ENCODE measurements around the gene GFRA1. TPM values are rescaled to one million over a fixed set of nuclear protein-coding genes. Genes with fewer than 3 reads are reported as not detected.

Gene GFRA1
- total and polyA plus RNA-seq, 2 donors (not counting 1 experiment from before 2014, with no cell fraction given), result 6.3 to 29.6 TPM

- no peaks in the 10 kb centered on the region for H4K20me1 ChIP-seq (ENCODE audit: control insufficient read depth, extremely low read depth, insufficient read depth, low read length)
- DNase-seq (ENCODE audit: low read depth in 2 of 2), result no peak
- no peaks in the 10 kb centered on the region for H3K27me3 ChIP-seq (ENCODE audit: control insufficient read depth, insufficient read depth, low read length)
- no peak overlapping the region for H3K4me2 ChIP-seq (ENCODE audit: extremely low read depth, insufficient read depth, low read length)
- H3K9me3 ChIP-seq (ENCODE audit: control insufficient read depth, insufficient read depth, low read depth, low read length), result no peaks in the 10 kb centered on the region
- H3K36me3 ChIP-seq (ENCODE audit: control insufficient read depth, insufficient read depth, low read length), result no peaks in the 10 kb centered on the region
- TF ChIP-seq EZH2 (IDR thresholded peaks at IDR 0.05; ENCODE audit: low read length, missing control alignments), result no peak
- peak in 1 of 2 donors; percentile 26 for TF ChIP-seq CTCF (conservative IDR thresholded peaks at IDR 0.05 in 1 of 2, IDR thresholded peaks at IDR 0.05 in 1 of 2; ENCODE audit: low read depth in 1 of 2, low read length in 2 of 2)
- H3K9ac ChIP-seq (ENCODE audit: insufficient read depth, low read length), result no peak overlapping the region
- no peaks in the 10 kb centered on the region for H3K4me1 ChIP-seq (ENCODE audit: control insufficient read depth, extremely low read depth, insufficient read depth, low read length)
- no peak overlapping the region for H3K4me3 ChIP-seq (replicated peaks in 1 of 4; ENCODE audit: control extremely low read depth in 1 of 4, insufficient read depth in 1 of 4, low read depth in 3 of 4, low read length in 4 of 4)
- H2AFZ ChIP-seq (ENCODE audit: low read length), result no peak overlapping the region
- H3K79me2 ChIP-seq (ENCODE audit: control insufficient read depth, insufficient read depth, low read length), result no peaks in the 10 kb centered on the region
- H3K27ac ChIP-seq (ENCODE audit: insufficient read depth, low read length), result no peak overlapping the region
Observed at GRCh38 chr10:116120688-116121455, 152.1 kb downstream of the GFRA1 start.

GRCh38 chr10:116118847-116119246 lies 154.2 kb downstream of the GFRA1 start:
- H3K36me3 ChIP-seq (ENCODE audit: control insufficient read depth, insufficient read depth, low read length), result no peaks in the 10 kb centered on the region
- TF ChIP-seq CTCF (conservative IDR thresholded peaks at IDR 0.05 in 1 of 2, IDR thresholded peaks at IDR 0.05 in 1 of 2; ENCODE audit: low read depth in 1 of 2, low read length in 2 of 2) (no peak), EZH2 (IDR thresholded peaks at IDR 0.05; ENCODE audit: low read length, missing control alignments) (no peak)

GRCh38 chr10:116115797-116116196 lies 157.2 kb downstream of the GFRA1 start:
- TF ChIP-seq CTCF (conservative IDR thresholded peaks at IDR 0.05 in 1 of 2, IDR thresholded peaks at IDR 0.05 in 1 of 2; ENCODE audit: low read depth in 1 of 2, low read length in 2 of 2) (no peak), EZH2 (IDR thresholded peaks at IDR 0.05; ENCODE audit: low read length, missing control alignments) (no peak)
- no peaks in the 10 kb centered on the region for H3K27me3 ChIP-seq (ENCODE audit: control insufficient read depth, insufficient read depth, low read length)
- no peaks in the 10 kb centered on the region for H3K36me3 ChIP-seq (ENCODE audit: control insufficient read depth, insufficient read depth, low read length)
- no peak overlapping the region for H2AFZ ChIP-seq (ENCODE audit: low read length)
- no peaks in the 10 kb centered on the region for H3K79me2 ChIP-seq (ENCODE audit: control insufficient read depth, insufficient read depth, low read length)
- no peak overlapping the region for H3K27ac ChIP-seq (ENCODE audit: insufficient read depth, low read length)
- H3K4me3 ChIP-seq (replicated peaks in 1 of 4; ENCODE audit: control extremely low read depth in 1 of 4, insufficient read depth in 1 of 4, low read depth in 3 of 4, low read length in 4 of 4), result no peak overlapping the region
- no peaks in the 10 kb centered on the region for H4K20me1 ChIP-seq (ENCODE audit: control insufficient read depth, extremely low read depth, insufficient read depth, low read length)
- DNase-seq (ENCODE audit: low read depth in 2 of 2), result no peak
- no peak overlapping the region for H3K9ac ChIP-seq (ENCODE audit: insufficient read depth, low read length)
- H3K4me2 ChIP-seq (ENCODE audit: extremely low read depth, insufficient read depth, low read length), result no peak overlapping the region
- H3K4me1 ChIP-seq (ENCODE audit: control insufficient read depth, extremely low read depth, insufficient read depth, low read length), result peaks cover 4% of the 10 kb centered on the region
- H3K9me3 ChIP-seq (ENCODE audit: control insufficient read depth, insufficient read depth, low read depth, low read length), result no peaks in the 10 kb centered on the region

More at GRCh38 chr10:116118847-116119246, 154.2 kb downstream of the GFRA1 start:
- no peaks in the 10 kb centered on the region for H4K20me1 ChIP-seq (ENCODE audit: control insufficient read depth, extremely low read depth, insufficient read depth, low read length)
- no peaks in the 10 kb centered on the region for H3K9me3 ChIP-seq (ENCODE audit: control insufficient read depth, insufficient read depth, low read depth, low read length)
- no peak overlapping the region for H3K4me3 ChIP-seq (replicated peaks in 1 of 4; ENCODE audit: control extremely low read depth in 1 of 4, insufficient read depth in 1 of 4, low read depth in 3 of 4, low read length in 4 of 4)
- no peak for DNase-seq (ENCODE audit: low read depth in 2 of 2)
- H3K27me3 ChIP-seq (ENCODE audit: control insufficient read depth, insufficient read depth, low read length), result no peaks in the 10 kb centered on the region
- H3K9ac ChIP-seq (ENCODE audit: insufficient read depth, low read length), result no peak overlapping the region
- no peaks in the 10 kb centered on the region for H3K79me2 ChIP-seq (ENCODE audit: control insufficient read depth, insufficient read depth, low read length)
- peaks cover 4% of the 10 kb centered on the region for H3K4me1 ChIP-seq (ENCODE audit: control insufficient read depth, extremely low read depth, insufficient read depth, low read length)
- no peak overlapping the region for H3K27ac ChIP-seq (ENCODE audit: insufficient read depth, low read length)
- no peak overlapping the region for H2AFZ ChIP-seq (ENCODE audit: low read length)
- no peak overlapping the region for H3K4me2 ChIP-seq (ENCODE audit: extremely low read depth, insufficient read depth, low read length)
